Measurements from ENCODE around the gene RBMS3.

The RBMS3 gene

GRCh38 chr3:29279286-29279685, 1.6 kb upstream of the RBMS3 start:
- no peak for DNase-seq

- DNase-seq, result no peak
Observed at GRCh38 chr3:29279806-29280205, 1.1 kb upstream of the RBMS3 start.

GRCh38 chr3:29281094-29281343, 148 bp downstream of the RBMS3 start:
- DNase-seq, result no peak

- DNase-seq, result peak; percentile 23
Observed at GRCh38 chr3:29281344-29282241, 722 bp downstream of the RBMS3 start.

GRCh38 chr3:29282427-29283230, 1.8 kb downstream of the RBMS3 start:
- DNase-seq, result no peak

- no peak for DNase-seq
Observed at GRCh38 chr3:29283231-29284119, 2.6 kb downstream of the RBMS3 start.

GRCh38 chr3:29284497-29284896, 3.6 kb downstream of the RBMS3 start:
- DNase-seq, result no peak

GRCh38 chr3:29285471-29286071, 4.7 kb downstream of the RBMS3 start:
- DNase-seq, result no peak

- no peak for DNase-seq
Observed at GRCh38 chr3:29286478-29287240, 5.8 kb downstream of the RBMS3 start.

- DNase-seq, result no peak
Observed at GRCh38 chr3:29290596-29290995, 9.7 kb downstream of the RBMS3 start.

- no peak for DNase-seq
Observed at GRCh38 chr3:29291260-29291981, 10.6 kb downstream of the RBMS3 start.

GRCh38 chr3:29291982-29292363, 11.1 kb downstream of the RBMS3 start:
- DNase-seq, result no peak

GRCh38 chr3:29293421-29293820, 12.6 kb downstream of the RBMS3 start:
- DNase-seq, result no peak

GRCh38 chr3:29297998-29298397, 17.1 kb downstream of the RBMS3 start:
- no peak for DNase-seq

GRCh38 chr3:29301332-29302019, 20.6 kb downstream of the RBMS3 start:
- no peak for DNase-seq

- DNase-seq, result no peak
Observed at GRCh38 chr3:29302619-29303018, 21.7 kb downstream of the RBMS3 start.

- no peak for DNase-seq
Observed at GRCh38 chr3:29307295-29307694, 26.4 kb downstream of the RBMS3 start.

- DNase-seq, result no peak
Observed at GRCh38 chr3:29310865-29311264, 30.0 kb downstream of the RBMS3 start.

- no peak for DNase-seq
Observed at GRCh38 chr3:29311795-29312194, 30.9 kb downstream of the RBMS3 start.

- DNase-seq, result no peak
Observed at GRCh38 chr3:29312395-29312794, 31.5 kb downstream of the RBMS3 start.

GRCh38 chr3:29312960-29313452, 32.1 kb downstream of the RBMS3 start:
- no peak for DNase-seq
